HepG2 (cell line): Measurements from ENCODE around the gene NPDC1. TPM values are rescaled to one million over a fixed set of nuclear protein-coding genes. Genes with fewer than 3 reads are reported as not detected.
A peak's percentile ranks its signal among the peaks of the same experiment; 100 is the strongest.

Experiments used
- CC2D1A ChIP-seq: sonication (generic); formaldehyde crosslinking; IDR thresholded peaks from 2 replicates; pipeline ENCODE4 v1.8.1; 2023; ENCODE audit warnings: mild to moderate bottlenecking, missing genetic modification reagents
- ETV6 ChIP-seq: sonication (generic); formaldehyde crosslinking; conservative IDR thresholded peaks from 2 replicates; pipeline ENCODE4 v1.4.0; 2020; ENCODE audit warnings: missing genetic modification reagents
- PRDM10 ChIP-seq: sonication (generic); formaldehyde crosslinking; IDR thresholded peaks from 2 replicates; pipeline ENCODE4 v1.4.0; 2020; ENCODE audit warnings: low read depth, missing genetic modification reagents
- ZNF326 ChIP-seq: sonication (generic); formaldehyde crosslinking; IDR thresholded peaks from 2 replicates; pipeline ENCODE4 v1.4.0; 2020; ENCODE audit warnings: missing genetic modification reagents, borderline replicate concordance
- ZNF589 ChIP-seq: sonication (generic); formaldehyde crosslinking; conservative IDR thresholded peaks from 2 replicates; pipeline ENCODE4 v1.8.0; 2022; ENCODE audit warnings: mild to moderate bottlenecking, moderate library complexity, missing genetic modification reagents
- ZNF790 ChIP-seq: sonication (generic); formaldehyde crosslinking; IDR thresholded peaks from 2 replicates; pipeline ENCODE4 v1.8.0; 2022; ENCODE audit warnings: missing genetic modification reagents, mild to moderate bottlenecking, borderline replicate concordance
- polyA plus RNA-seq, 8 experiments: library from polyadenylated mRNA; depleted of rRNA in 3 of 8; stranded (reverse) in 7 of 8; unstranded in 1 of 8; fragments of >200 nt; fragmentation: Illumina TruSeq in 4 of 8; extraction: Trizol in 4 of 8; gene quantifications; 2 replicates each; pipeline versions ENCODE4 v1.2.1 to v1.2.3, GENCODE V29; 2011 to 2016; ENCODE audit warnings: low read depth in 4 of 8, missing spikeins in 1 of 8, mixed read lengths in 1 of 8; ENCODE audit not compliant: insufficient read depth in 1 of 8
- total RNA-seq, 5 experiments: library from RNA; depleted of rRNA; stranded (reverse); fragments of >200 nt; fragmentation: Illumina TruSeq; extraction: Trizol; gene quantifications; 2 replicates each; pipeline ENCODE4 v1.2.3, GENCODE V29; 2016; ENCODE audit warnings: low read depth in 1 of 5

Gene NPDC1
- total and polyA plus RNA-seq, 2 of the 13 experiments (the other 11 are each of a cell fraction or from before 2014, with no cell fraction given): 0.84 to 5.4 TPM

DNA sequence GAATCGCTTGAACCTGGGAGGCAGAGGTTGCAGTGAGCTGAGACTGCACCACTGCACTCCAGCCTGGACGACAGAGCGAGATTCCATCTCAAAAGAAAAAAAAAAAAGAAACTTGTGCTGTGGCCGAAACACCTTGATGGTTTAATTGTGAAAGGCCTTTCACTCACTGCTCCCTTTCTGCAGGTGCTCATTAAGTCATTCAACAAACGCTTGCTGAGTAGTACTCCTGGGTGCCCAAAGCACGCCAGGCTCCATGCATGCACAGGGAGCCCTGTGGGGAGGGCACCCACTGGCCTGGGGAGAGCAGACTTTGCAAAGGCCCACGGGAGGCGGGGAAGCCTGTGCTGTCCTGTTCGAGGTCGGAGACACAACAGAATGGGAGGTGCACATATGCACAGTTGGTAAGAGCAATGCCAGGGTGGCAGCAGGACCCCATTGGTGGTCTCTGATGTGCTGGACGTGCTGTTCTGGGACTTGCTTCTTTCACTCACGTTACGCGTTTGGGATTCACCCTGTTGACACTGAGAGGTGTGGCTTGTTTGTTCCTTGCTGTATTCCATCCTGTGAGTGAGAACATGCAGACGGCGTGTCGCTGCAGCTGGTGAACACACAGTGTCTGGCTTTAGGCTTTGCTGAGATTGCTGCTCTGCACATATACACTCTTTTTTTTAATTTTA lies 10.9 kb upstream of the NPDC1 start (continued):
- TF ChIP-seq ETV6 (no peak), PRDM10 (CRISPR knock-in tag) (no peak), CC2D1A (CRISPR knock-in tag) (no peak), ZNF326 (CRISPR knock-in tag) (peak; percentile 81; the same call in 1 of the 2 replicates), ZNF589 (CRISPR knock-in tag) (no peak), ZNF790 (CRISPR knock-in tag) (no peak)
- TF ChIP-seq, all 625 proteins: peak for 25
